Stimulated activated CD4-positive, alpha-beta T cell treated with anti-CD3 and anti-CD28 coated beads, Interleukin-2, amount 100 ng/mL, for 4 hours (primary cell): ENCODE measurements around the gene SAMD1.
"Not testable (repeated sequence)": the region's sequence is repeated elsewhere in the genome, so short reads cannot be mapped to it uniquely, and the experiment has no call there.

Experiments used
- DNase-seq: peaks from one replicate; pipeline ENCODE4 v3.0.0-alpha.2; 2020; ENCODE audit warnings: low read depth

SAMD1 gene

DNA sequence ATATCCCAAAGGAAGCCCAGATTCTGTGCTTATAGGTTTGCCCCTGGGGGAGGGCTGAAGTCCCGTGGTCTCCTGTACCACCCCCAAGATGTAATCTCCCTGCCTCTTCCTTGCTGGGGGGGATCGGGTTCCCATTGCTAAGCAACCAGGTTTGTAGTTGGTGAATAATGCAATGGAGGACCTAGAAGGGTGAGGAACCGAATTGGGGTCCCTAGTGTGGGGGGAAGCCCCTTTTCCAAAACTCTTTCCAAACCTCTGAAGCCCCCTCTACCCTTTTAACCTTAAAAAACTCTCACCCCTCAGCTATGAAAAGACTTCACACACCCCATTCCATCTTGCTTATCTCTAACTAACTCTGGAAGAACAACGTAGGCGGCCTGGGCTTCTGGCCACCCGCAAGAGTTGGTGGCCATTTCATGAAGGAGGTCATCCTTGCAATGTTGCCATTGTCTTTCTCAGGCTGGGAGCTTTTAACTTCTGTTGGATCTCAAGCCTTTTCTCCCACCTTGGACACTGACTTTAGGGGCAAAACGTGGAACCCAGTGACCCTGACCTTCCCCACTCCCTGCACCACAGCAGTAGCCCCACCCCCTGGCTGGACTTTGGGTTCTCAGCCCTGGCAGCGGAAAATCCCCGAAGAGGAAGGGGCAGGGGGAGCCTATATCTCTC lies 29.3 kb downstream of the SAMD1 start:
- DNase-seq: no peak

DNA sequence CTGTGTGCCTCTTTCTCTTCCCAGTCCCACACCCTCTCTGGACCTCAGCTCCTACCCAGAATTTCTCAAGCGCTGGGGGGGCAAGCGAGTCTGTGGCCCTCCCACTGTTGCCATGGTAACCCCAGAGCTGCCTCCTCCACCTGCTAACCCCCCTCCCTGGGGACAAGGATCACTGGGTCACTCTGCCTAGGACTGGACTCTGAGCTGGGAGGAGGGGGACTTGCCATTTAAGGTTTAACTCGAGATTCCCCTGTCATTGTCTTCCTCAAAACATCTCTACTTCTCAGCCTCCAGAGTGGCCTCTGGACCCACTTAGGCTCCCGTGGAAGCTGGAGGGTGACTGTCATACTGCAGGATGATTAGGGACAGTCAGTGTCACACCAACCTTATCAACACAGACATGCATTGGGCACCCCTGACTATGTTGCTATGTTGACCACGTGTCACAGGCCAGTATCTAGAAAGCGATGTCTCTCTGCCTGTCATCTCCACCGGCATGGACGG lies 30.8 kb downstream of the SAMD1 start:
- DNase-seq: no peak

DNA sequence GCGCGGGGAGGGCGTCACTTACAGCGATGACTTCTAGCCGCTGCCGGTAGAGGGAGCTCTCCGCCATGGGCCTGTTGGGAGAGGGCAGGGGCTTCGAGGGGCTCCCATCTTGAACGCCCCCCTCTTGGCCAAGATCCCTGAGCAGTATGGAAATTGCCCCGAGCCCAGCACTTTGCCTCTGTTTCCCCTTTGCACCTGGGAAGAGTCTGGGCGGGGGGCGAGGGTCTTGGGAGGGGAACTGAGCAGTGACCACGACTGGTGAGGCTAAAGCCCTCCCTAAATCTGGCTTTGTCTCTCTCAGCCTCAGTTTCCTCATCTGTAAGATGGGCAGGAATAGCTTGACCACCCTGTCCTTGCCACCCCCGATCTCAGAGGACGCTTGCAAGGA lies 31.5 kb downstream of the SAMD1 start:
- no peak for DNase-seq

DNA sequence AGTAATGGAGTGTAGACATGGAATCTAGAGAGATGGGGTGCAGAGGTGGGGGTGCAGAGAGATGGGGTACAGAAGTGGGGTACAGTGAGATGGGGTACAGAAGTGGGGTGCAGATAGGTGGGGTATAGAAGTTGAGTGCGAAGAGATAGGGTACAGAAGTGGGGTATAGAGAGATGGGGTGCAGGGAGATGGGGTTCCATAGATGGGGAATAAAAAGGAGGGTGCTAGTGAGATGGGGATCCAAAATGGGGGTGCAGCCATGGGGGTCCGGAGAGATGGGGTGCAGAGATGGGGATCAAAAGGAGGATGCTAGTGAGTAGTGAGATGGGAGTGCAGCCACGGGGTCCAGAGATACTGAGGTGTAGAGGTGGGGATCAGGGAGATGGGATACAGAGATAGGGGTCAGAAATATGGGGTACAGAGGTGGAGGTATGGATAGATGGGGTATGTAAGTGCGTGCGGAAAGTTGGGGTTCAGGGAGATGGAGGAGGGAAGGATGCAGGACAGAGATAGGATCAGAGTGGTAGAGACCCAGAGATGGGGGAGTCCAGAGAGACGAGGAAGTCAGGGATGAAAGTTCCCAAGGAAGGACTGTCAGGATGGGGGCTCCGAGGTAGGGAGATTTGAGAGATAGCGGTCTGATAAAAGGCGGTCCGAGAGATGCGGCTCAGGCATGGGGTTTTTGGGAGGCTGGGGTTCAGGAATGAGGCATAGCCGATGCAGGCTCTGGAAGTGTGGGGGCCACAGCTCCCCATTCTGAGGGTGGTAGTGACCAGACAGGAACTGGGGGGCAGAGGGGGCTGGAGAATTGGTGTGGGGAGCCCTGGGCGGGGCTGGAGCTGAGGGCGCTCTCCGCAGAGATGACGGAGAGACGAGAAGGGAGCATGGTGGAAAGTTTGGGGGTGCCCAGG lies 32.1 kb downstream of the SAMD1 start:
- DNase-seq: no peak

DNA sequence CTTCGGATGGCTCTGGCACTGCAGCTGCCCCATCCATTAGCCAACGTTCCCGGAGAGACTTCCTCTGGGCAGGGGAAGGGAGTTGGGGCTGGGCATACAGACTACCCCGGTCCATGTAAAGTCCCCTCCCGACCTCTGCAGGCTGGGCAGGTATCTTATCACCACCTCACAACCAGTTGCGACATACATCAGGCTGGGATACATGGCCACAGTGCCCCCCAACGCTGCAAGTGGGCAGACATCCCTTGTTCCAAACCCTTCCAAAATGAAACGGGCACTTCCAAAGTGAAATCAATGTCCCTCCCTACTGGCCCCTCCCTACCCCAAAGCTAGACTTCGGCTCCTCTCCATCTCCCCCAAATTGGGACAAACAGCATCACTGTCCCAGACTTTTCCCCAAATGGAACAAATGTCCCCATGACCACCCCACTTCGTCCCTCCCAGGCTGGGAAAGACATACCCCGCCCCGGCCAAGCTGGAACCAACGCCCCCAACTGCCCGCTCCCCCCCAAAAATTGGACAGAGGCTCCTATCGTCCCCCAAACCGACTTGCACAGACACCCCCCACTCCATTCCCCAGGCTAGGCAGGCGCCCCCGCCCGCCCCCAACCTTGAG lies 33.7 kb downstream of the SAMD1 start:
- no peak for DNase-seq

DNA sequence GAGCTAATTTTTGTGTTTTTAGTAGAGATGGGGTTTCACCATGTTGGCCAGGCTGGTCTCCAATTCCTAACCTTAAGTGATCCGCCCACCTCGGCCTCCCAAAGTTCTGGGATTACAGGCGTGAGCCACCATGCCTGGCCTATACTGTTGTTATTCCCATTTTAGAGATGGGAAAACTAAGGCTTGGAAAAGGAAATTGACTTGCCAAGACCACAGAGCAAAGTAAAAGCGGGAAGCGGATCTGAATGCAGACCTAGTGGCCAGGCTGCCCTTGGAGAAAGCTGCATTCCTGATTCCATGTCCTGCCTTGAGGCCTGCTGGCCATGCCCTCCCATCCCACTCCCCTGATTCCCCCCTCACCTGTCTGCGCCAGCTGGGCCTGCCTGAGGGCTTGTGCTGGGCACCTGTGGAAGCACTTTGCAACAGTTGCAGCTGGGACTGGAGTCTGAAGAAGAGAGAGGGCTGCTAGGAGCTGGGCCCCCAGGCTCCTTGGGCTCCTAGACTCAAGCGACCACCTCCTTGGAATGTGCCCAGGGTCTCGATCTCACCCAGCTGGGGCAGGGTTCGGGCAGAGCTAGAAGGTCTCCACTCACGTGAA lies 34.4 kb downstream of the SAMD1 start:
- no peak for DNase-seq

DNA sequence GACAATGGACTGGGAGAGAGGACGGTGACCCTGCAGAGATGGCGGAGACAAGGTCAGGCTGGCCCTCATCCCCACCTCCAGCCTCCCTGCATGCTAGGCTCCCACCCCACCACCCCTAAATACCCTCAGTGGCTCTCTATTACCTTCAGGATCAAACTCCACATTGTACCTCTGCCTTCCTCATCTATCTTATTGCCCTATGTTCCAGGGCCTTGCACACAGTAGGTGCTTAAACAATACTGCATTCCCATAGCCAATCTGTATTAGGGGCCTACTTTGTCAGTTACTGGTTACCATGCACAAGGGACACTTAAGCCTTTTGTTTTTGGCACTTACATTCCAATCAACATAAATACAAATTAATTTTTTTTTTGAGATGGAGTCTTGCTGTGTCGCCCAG lies 35.2 kb downstream of the SAMD1 start:
- DNase-seq: no peak

DNA sequence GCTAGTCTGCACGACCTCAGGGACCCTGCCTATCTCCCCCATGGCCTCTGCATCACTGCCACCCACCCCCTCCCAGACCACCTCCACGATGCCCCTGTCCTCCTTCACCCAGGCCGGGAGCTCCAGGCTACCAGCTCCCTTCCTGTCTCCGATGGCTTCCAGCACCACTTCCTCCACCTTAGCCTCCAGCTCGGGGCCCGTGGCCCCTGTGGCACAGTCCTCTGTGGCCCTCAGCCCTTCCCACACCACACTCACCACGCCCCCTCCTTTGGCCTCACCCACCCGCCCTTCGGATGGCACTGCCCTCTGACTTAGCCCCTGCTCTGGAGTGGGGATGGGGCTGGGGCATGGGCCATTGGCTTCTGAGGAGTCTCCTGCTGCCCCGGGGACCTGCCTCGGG lies 35.8 kb downstream of the SAMD1 start:
- DNase-seq: no peak

DNA sequence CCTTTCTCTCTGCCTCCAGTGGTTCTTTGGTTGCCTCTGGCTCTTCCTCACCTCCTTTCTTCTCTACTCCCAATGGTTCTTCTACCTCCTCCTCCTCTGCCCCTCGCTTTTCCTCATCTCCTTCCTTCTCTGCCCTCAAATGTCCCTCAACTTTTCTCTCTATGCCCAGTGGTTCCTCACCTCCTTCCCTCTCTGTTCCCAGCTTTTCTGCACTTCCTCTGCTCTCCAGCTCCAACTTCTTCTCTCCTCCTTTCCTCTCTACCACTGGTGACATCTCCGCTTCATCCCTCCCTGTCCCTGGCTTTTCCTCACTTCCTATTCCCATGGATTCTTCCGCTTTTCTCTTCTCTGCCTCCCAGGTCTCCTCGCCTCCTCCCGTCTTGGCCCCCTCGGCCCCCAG lies 36.5 kb downstream of the SAMD1 start:
- DNase-seq: no peak

DNA sequence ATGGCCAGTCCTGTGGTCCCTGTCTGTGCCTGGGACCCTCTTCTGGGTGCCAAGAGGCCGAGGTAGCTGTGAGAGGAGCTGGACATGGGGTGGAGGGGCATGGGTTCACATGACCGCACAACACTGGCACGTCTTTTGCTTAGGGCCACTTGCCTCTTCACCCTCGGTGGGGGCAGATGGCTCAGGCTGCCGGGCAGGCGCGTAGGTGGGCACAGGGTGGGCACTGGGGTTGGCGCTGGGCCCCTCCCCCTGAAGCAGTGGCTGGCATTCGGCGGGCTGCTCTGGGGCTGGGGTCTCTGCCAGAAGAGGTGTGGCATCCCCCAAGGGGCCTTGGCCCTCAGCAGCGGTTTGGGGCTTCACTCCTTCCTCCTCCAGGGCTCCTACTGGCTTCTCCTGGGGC lies 37.1 kb downstream of the SAMD1 start:
- no peak for DNase-seq

DNA sequence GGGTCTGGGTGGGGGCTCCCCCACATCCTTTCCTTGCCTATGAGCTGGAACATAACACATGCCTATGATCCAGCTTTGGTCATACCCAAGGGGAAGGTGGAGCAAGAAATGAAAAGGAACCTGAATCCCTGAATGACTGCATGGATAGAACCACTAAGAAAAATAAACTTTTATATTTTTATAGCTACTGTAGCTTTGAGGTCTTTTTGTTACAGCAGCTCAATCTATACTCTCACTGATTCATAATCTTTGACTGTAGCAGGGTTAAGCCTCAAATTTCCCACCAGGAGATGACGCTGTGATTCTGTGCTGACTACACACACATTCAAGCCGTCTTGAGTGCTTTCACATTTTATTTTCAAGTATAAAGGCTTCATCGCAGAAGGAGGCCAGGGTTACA lies 37.5 kb downstream of the SAMD1 start:
- no peak for DNase-seq

DNA sequence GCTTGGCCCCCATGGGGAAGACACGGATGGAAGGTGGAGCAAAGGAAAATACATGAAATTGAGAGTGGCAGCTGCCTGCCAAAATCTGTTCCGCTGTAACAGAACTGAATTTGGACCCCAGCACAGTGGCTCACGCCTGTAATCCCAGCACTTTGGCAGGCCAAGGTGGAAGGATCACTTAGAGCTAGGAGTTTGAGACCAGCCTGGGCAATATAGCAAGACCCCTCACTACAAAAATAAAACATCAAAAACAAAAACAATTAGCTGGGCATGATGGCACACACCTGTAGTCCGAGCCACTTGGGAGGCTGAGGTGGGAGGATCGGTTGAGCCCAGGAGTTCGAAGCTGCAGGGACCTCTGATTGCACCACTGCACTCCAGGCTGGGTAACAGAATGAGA lies 38.1 kb downstream of the SAMD1 start:
- DNase-seq: no peak

DNA sequence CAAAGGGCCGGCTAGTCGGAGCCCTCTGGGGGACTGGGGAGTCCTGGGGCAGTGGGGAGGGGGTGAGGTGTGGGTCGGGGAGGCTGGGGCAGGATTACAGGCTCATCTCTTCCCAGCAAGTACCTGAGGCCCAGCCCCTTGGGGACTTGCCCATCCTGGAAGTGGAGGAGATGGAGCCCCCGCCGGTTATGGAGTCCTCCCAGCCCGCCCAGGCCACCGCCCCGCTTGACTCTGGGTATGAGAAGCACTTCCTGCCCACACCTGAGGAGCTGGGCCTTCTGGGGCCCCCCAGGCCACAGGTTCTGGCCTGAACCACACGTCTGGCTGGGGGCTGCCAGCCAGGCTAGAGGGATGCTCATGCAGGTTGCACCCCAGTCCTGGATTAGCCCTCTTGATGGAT lies 38.6 kb downstream of the SAMD1 start:
- DNase-seq: no peak

DNA sequence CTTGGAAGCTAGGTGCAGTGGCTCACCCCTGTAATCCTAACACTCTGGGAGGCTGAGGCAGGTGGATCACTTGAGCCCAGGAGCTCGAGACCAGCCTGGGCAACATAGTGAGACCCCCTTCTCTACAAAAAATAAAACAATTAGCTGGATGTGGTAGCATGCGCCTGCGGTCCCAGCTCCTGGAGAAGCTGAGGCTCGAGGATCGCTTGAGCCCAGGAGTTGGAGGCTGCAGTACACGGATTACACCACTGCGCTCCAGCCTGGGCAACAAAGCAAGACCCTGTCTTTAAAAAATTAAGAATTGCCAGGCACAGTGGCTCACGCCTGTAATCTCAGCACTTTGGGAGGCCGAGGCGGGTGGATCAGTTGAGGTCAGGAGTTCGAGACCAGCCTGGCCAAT lies 39.6 kb downstream of the SAMD1 start:
- DNase-seq: not testable (repeated sequence)

DNA sequence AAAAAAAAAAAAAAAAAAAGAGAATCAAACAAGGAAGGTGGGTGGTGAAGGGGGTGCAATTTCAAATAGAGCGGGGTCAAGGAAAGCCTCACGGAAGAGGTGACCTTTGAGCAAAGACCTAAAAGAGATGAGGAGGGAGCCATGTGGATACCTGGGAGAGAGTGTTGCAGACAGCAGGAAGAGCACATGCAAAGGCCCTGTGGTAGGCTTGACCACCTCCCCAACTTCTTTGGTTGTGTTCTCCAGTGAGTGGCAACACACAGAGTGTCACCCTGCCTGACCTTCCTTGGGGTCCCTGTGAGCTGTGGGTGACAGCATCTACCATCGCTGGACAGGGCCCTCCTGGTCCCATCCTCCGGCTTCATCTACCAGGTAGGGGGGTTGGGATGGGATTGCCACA lies 40.0 kb downstream of the SAMD1 start:
- DNase-seq: no peak

DNA sequence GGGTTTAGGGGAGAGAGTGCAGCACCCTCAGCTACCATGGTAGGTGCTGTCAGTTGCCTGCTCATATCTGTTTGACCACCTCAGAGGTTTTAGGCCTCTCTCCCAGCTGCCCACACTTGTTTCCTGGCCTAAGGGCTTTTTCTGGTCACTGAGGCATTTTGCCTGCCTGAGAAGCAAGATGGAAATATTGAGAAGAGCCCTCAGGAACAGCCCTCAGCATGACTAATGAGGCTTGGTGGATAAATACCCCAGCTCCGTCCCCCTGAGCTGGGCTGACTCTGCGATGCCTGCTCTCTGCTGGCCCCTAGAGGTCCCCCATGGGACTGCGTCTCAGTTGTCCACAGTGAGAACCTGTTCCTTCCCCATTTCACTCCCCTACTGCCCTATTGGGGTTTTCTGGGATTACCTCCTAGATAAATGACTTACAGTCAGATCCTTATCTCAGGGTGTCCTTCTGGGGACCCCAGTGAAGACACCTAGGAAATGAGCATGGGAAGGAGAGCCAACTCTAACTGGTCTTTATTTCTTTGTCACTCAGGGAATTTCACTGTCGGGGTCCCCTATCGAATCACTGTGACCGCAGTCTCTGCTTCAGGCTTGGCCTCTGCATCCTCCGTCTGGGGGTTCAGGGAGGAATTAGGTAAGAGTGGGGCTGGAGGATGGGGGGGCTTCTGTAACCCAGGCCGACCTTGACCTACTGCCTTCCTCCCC lies 42.0 kb downstream of the SAMD1 start:
- peak; percentile 71 for DNase-seq

DNA sequence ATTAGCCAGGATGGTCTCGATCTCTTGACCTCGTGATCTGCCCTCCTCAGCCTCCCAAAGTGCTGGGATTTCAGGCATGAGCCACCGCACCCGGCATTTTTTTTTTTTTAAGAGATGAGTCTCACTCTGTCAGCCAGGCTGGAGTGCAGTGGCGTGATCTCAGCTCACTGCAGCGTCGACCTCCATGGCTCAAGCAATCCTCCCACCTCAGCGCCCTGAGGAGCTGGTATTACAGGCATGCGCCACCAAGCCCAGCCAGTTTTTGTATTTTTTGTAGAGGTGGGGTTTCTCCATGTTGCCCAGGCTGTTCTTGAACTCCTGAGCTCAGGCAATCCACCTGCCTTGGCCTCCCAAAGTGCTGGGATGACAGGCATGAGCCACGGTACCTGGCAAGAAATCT lies 42.7 kb downstream of the SAMD1 start:
- DNase-seq: not testable (repeated sequence)

DNA sequence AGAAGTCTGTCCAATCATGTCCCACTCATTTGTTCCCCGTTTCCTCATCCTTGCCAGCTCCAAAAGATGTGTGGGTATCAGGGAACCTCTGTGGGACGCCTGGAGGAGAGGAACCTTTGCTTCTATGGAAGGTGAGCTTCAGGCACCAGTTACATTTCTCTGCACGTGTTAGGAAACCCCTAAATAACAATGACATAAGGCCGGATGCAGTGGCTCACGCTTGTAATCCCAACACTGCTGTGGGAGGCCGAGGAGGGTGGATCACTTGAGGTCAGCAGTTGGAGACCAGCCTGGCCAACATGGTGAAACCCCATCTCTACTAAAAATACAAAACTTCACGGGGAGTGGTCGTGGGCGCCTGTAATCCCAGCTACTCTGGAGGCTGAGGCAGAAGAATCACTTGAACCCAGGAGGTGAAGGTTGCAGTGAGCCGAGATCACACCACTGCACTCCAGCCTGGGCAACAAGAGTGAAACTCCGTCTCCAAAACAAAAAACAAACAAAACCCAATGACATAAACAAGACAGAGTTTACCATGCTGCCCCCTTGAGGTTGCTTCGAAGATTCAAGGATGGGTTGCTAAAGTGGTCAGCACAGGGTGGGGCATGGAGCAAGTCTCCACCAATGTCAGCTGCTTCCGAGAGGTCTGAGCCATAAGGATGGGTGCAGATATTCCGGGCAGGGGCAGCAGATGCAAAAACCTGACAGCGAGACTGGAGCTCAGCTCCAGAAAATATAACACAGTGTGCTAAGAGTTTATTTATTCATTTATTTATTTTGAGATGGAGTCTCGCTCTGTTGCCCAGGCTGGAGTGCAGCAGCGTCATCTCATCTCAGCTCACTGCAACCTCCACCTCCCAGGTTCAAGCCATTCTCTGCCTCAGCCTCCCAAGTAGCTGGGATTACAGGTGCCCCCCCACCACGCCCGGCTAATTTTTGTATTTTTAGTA lies 47.6 kb downstream of the SAMD1 start:
- not testable (repeated sequence) for DNase-seq

DNA sequence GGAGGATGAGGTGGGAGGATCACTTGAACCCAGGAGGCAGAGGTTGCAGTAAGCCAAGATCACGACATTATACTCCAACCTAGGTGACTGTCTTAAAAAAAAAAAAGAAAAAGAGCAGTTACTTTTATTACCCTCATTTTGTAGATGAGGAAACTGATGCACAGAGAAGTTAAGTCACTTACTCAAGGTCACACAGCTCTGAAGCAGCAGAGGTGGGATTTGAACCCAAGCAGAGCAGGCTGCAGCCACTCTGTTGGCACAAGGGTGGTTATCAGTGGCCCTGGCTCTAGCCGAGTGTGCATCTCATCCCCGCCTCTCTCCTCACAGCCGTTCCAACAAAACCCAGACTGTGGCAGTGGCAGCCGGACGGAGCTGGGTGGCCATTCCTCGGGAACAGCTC lies 51.4 kb downstream of the SAMD1 start:
- DNase-seq: no peak
